K562 (cell line): ENCODE results near the gene HSPA5. TPM values are rescaled to one million over a fixed set of nuclear protein-coding genes. Genes with fewer than 3 reads are reported as not detected.

ENCODE experiments used
- CTCF ChIP-seq, 3 experiments: IDR thresholded peaks in 2 of 3; conservative IDR thresholded peaks in 1 of 3; 2 replicates each; pipeline ENCODE4 v1.5.1; 2011 to 2012; ENCODE audit warnings: low read length in 3 of 3, mild to moderate bottlenecking in 3 of 3, control low read depth in 2 of 3, improper control_type of control experiment in 1 of 3, inconsistent platforms in 1 of 3, low read depth in 1 of 3, mixed read lengths in 1 of 3, moderate library complexity in 1 of 3; ENCODE audit not compliant: insufficient read depth in 2 of 3
- polyA plus RNA-seq, 8 experiments: library from polyadenylated mRNA; depleted of rRNA in 4 of 8; stranded (reverse) in 5 of 8; unstranded in 3 of 8; fragments of >200 nt; fragmentation: Nextera tagmentation in 2 of 8; fragmentation: Illumina TruSeq in 1 of 8; extraction: Ambion mirVana in 2 of 8; extraction: Trizol in 1 of 8; gene quantifications; 2 replicates each; pipeline versions ENCODE4 v1.2.1 to v1.2.3, GENCODE V29; 2011 to 2014; ENCODE audit warnings: inconsistent platforms in 1 of 8, missing spikeins in 1 of 8
- total RNA-seq, 7 experiments: library from RNA; depleted of rRNA in 6 of 7; stranded (reverse); fragments of >200 nt in 6 of 7; fragmentation: Illumina TruSeq in 2 of 7; extraction: Trizol in 2 of 7; gene quantifications; 2 replicates each; pipeline versions ENCODE4 v1.2.1 to v1.2.3, GENCODE V29; 2011 to 2021; ENCODE audit warnings: low replicate concordance in 1 of 7
- TF ChIP-seq, protein P1 (sequence below): sonication (generic); formaldehyde crosslinking; IDR thresholded peaks from 2 replicates; pipeline ENCODE4 v1.8.0; 2023; ENCODE audit warnings: mild to moderate bottlenecking, missing genetic modification reagents

The HSPA5 gene
- total and polyA plus RNA-seq, 9 of the 15 experiments (the other 6 are each of a cell fraction or from before 2014, with no cell fraction given): 48.0 to 265 (median 113) TPM

DNA sequence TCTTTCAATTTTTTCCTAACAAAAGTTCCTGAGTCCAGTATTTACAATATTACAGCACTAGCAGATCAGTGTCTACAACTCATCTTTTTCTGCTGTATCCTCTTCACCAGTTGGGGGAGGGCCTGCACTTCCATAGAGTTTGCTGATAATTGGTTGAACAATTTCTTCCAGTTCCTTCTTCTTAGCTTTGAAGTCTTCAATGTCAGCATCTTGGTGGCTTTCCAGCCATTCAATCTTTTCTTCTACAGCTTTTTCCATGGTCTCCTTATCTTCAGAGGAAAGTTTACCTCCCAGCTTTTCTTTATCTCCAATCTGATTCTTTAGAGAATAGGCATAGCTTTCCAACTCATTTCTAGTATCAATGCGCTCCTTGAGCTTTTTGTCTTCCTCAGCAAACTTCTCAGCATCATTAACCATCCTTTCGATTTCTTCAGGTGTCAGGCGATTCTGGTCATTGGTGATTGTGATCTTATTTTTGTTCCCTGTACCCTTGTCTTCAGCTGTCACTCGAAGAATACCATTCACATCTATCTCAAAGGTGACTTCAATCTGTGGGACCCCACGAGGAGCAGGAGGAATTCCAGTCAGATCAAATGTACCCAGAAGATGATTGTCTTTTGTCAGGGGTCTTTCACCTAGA, 4.5 kb downstream of the HSPA5 start (continued):
- TF ChIP-seq, protein P1, sequence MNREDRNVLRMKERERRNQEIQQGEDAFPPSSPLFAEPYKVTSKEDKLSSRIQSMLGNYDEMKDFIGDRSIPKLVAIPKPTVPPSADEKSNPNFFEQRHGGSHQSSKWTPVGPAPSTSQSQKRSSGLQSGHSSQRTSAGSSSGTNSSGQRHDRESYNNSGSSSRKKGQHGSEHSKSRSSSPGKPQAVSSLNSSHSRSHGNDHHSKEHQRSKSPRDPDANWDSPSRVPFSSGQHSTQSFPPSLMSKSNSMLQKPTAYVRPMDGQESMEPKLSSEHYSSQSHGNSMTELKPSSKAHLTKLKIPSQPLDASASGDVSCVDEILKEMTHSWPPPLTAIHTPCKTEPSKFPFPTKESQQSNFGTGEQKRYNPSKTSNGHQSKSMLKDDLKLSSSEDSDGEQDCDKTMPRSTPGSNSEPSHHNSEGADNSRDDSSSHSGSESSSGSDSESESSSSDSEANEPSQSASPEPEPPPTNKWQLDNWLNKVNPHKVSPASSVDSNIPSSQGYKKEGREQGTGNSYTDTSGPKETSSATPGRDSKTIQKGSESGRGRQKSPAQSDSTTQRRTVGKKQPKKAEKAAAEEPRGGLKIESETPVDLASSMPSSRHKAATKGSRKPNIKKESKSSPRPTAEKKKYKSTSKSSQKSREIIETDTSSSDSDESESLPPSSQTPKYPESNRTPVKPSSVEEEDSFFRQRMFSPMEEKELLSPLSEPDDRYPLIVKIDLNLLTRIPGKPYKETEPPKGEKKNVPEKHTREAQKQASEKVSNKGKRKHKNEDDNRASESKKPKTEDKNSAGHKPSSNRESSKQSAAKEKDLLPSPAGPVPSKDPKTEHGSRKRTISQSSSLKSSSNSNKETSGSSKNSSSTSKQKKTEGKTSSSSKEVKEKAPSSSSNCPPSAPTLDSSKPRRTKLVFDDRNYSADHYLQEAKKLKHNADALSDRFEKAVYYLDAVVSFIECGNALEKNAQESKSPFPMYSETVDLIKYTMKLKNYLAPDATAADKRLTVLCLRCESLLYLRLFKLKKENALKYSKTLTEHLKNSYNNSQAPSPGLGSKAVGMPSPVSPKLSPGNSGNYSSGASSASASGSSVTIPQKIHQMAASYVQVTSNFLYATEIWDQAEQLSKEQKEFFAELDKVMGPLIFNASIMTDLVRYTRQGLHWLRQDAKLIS: peak; percentile 63; the same call in 1 of the 2 replicates
- peak in 1 of 3 experiments; percentile 20; a peak in 1 of 6 replicates for TF ChIP-seq CTCF (IDR thresholded peaks at IDR 0.05 in 2 of 3, conservative IDR thresholded peaks at IDR 0.05 in 1 of 3; ENCODE audit: insufficient read depth in 2 of 3, low read depth in 1 of 3, low read length in 3 of 3)
